C1 segment of cervical spinal cord (tissue), 14 donors: ENCODE data around the gene MSRB1.
"Not testable (repeated sequence)": the region's sequence is repeated elsewhere in the genome, so short reads cannot be mapped to it uniquely, and the experiment has no call there.

Experiments
- DNase-seq, 14 donors: peaks; one replicate each; lab custom pipeline; 2025; lab: John Stamatoyannopoulos, UW

MSRB1 gene

DNA sequence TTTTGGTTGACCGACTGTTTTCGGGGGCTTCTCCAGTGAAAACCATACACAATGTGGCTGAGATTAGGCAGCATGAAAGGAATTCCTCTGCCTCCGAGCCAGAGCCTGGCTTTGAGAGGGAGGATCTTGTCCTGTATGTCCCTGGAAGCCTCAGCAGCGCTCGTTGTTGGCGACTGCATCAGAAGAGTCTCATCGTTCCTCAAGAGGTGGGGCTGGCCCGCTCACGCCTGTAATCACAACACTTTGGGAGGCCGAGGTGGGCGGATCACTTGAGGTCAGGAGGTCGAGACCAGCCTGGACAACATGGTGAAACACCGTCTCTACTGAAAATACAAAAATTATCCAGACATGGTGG, 39.8 kb downstream of the MSRB1 start:
- no peak for DNase-seq

DNA sequence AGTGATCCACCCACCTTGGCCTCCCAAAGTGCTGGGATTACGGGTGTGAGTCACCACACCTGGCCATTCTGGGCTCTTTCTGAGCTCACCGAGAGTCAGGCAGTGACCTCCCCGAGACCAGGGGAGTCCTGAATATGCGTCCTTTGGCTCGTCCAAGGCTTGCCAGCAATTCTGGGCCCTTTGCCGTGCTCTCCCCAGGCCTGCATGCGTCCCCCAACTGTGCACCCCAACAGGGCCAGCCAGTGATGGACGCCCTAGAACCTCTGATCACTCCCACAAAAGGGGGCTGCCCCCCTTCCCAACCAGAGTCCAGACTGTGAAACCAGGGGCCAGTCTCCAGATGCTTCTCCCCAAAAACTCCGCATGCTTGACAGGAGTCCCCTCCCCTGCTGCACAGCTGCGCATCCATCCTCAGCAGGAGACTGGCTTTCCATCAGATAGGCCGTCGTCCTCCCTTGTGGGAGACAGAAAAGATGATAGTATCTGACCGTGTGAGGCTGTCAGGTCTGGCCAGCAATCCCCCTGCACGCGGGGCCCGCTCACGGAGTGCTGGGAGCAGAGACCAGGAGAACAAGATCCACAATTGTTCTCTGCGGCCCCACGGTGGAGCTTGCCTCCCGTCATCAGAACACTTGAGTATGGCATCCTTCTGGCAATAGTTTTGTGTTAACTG, 40.3 kb downstream of the MSRB1 start:
- DNase-seq = no peak

DNA sequence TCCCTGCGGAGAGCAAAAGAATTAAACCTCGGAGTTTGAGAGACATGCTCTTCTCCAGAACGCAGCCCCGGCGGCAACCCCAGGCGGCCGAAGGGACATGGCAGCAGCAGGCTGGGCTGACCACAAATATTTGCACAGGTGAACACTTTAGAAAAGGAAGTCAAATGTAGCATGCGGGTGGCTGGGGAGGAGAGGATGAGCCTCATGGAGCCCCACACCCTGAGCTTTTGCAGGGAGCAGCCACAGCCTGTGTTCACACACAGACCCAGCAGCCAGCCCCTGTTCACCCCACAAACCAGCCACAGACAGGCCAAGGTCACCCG, 42.6 kb downstream of the MSRB1 start:
- no peak for DNase-seq

DNA sequence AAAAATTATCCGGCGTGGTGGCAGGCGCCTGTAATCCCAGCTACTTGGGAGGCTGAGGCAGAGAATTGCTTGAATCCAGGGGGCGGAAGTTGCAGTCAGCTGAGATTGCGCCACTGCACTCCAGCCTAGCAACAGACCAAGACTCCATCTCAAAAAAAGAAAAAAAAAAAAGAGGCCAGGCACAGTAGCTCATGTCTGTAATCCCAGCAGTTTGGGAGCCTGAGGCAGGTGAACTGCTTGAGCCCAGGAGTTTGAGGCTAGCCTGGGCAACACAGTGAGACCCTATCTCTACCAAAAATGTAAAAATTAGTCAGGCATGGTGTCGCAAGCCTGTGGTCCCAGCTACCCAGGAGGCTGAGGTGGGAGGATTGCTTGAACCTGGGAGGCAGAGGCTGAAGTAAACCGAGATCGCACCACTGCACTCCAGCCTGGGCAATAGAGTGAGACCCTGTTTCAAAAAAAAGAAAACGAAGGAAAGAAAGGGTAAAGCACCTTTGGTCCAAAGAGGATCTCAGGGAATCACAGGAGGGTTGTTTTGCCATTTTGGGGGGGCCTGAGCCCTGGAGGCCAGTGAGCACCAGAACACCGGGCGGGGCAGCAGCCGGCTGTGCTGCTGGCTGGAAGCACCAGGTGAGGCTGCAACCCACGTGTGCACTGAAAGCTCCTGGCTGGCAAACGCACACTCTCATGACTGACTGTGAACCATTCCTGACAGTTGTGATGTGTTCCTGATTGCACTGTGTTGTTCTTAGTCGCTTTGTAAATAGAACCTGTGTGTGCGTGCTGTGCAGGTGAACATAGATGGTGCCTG, 43.2 kb downstream of the MSRB1 start:
- DNase-seq = no peak

DNA sequence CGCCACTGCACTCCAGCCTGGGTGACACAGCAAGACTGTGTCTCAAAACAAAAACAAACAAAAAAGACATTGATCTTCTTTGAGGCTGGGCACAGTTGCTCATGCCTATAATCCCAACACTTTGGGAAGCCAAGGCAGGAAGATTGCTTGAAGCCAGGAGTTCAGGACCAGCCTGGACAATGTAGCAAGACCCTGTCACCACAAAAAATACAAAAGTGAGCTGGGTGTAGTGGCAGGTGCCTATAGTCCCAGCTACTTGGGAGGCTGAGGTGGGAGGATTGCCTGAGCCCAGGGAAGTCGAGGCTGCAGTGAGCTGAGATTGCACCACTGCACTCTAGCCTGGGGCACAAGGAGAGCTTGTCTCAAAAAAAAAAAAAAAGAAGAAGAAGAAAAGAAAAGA, 45.3 kb downstream of the MSRB1 start:
- DNase-seq = not testable (repeated sequence)

DNA sequence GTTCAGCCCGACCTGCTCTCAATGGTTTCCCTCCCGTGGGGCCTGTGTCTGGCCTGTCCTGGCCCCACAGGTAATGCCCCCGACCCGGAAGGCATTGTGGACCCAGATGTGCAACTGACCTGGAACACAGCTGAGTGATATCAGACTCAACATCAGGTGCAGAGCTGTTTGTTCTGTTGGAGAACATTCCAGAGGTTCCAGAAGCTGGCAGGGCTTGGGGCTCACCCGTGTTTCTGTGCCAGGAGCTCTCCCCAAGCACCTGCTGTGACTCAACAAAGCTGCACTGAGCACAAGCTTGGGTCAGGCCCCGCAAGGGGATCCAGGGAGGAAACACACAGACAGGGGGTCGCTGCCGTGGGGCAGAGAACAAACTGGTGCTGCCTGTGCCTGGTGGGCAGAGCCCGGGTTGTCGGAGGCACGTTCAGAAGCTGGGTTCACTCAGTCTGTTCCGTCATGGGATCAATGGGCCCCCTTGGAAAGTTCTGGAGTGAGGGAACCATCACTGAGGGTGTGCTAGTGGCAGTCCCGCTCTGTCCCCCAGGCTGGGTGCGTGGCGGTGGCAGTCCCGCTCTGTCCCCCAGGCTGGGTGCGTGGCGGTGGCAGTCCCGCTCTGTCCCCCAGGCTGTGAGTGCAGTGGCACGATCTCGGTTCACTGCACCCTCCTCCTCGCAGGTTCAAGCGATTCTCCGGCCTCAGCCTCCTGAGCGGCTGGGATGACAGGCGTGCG, 46.9 kb downstream of the MSRB1 start:
- DNase-seq = no peak

DNA sequence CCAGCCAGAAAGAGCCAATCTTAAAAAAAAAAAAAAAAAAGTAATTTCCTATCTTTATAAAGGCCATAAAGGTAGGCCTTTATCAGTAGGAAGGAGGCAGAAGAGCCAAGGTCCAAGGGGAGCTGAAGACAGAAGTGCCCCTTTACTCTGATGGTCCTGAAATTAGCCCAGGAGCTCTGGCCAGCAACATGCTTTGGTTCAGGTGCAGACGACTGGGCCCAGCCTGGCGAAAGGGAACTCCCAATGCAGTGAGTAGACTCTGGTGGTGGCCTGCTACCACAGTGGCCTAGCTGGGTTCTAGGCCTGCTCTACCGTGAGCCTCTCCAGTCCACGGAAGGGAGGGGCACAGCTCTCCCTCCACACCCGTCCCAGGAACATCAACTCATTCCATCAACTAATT, 47.9 kb downstream of the MSRB1 start:
- DNase-seq = no peak

DNA sequence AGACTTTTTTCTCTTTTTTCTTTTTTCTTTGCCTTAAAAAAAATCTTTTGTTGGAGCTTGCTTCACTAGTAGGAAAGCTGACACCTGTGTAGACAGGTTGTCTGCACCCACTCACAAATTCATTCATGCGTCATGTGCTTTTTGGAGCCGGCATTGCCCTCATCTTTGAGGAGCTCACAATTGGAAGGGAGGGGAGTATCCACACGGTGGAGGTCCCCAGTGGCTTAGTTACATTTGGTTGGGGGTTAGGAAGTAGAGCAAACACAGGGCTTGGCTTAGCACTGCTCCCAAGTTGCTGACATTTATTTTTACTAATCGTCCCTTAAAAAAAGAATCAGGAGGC, 52.3 kb downstream of the MSRB1 start:
- DNase-seq = no peak

DNA sequence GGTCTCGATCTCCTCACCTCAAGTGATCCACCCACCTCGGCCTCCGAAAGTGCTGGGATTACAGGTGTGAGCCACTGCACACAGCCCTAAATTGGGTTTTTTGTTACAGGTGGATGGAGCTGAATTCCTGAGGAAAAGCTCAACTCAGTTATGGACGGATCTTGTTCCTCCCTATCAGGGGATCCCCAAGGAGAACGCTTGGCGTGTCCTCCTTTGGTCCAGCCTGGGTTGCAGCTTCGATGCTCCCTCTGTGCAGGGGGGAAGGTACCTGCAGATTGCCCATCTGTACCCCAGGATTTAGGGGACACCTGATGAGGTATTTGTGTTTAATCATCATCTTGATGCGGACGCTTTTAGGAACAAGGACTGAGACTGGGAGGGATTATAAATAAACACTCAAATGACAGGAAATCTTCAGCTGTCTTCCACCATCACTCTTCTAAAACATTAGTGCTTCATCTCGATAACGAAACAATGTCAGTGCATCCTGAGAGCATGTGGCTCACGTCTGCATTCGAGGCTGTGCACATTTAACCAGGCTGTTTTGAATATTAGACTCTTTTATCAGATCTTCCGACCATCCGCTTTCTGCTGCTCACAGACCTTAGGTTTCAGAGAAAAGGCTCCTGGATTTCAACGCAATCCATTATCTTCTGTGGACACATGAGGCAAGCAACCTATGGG, 52.8 kb downstream of the MSRB1 start:
- no peak for DNase-seq
